ENCODE measurements around the gene GYPC. TPM values are rescaled to one million over a fixed set of nuclear protein-coding genes. Genes with fewer than 3 reads are reported as not detected.

Gene GYPC
- total RNA-seq, 4 donors from 2014 or later = 93.4 to 151 (median 108) TPM

GRCh38 chr2:126678269-126679065, 22.5 kb downstream of the GYPC start:
- H3K4me1 ChIP-seq = peaks cover 0 to 25% (median 0%) of the 10 kb centered on the region in 3 donors
- no peaks in the 10 kb centered on the region for H3K27me3 ChIP-seq
- peak overlapping the region in 2 of 4 donors; percentile 9 to 25 for H3K27ac ChIP-seq
- peaks cover 0 to 47% of the 10 kb centered on the region in 2 donors for H3K36me3 ChIP-seq
- TF ChIP-seq POLR2A (IDR thresholded peaks at IDR 0.05) (no peak), CTCF (IDR thresholded peaks at IDR 0.05) (no peak), EP300 (IDR thresholded peaks at IDR 0.05) (no peak), POLR2AphosphoS5 (IDR thresholded peaks at IDR 0.05) (no peak)
- peaks cover 0 to 7% (median 0%) of the 10 kb centered on the region in 3 donors for H3K9me3 ChIP-seq
- H3K4me3 ChIP-seq = no peak overlapping the region
- peak; percentile 46 for ATAC-seq
- WGBS, 2 donors (ENCODE audit: low coverage in 1 of 2) = 44 to 50% methylated on average over 2 to 5 of the region's 13 CpGs

- peaks cover 0 to 51% of the 10 kb centered on the region in 2 donors for H3K36me3 ChIP-seq
- H3K9me3 ChIP-seq = peaks cover 0 to 7% (median 0%) of the 10 kb centered on the region in 3 donors
- H3K27me3 ChIP-seq = no peaks in the 10 kb centered on the region
- H3K4me1 ChIP-seq = peaks cover 0 to 24% (median 0%) of the 10 kb centered on the region in 3 donors
- H3K27ac ChIP-seq = peak overlapping the region in 1 of 4 donors; percentile 25
- TF ChIP-seq EP300 (IDR thresholded peaks at IDR 0.05) = no peak
- no peak for TF ChIP-seq POLR2A (IDR thresholded peaks at IDR 0.05)
- no peak for TF ChIP-seq POLR2AphosphoS5 (IDR thresholded peaks at IDR 0.05)
- TF ChIP-seq CTCF (IDR thresholded peaks at IDR 0.05) = no peak
- WGBS, 2 donors (ENCODE audit: low coverage in 1 of 2) = 91 to 100% methylated on average over 1 to 6 of the region's 9 CpGs
- H3K4me3 ChIP-seq = no peak overlapping the region
- ATAC-seq = no peak
Measured at GRCh38 chr2:126679094-126679713, 23.2 kb downstream of the GYPC start.

- no peak overlapping the region for H3K27ac ChIP-seq
- peaks cover 0 to 22% (median 0%) of the 10 kb centered on the region in 3 donors for H3K4me1 ChIP-seq
- WGBS, 2 donors (ENCODE audit: low coverage in 1 of 2) = 80 to 85% methylated on average over 1 to 5 of the region's 6 CpGs
- TF ChIP-seq EP300 (IDR thresholded peaks at IDR 0.05) (no peak), POLR2A (IDR thresholded peaks at IDR 0.05) (no peak), POLR2AphosphoS5 (IDR thresholded peaks at IDR 0.05) (no peak), CTCF (IDR thresholded peaks at IDR 0.05) (no peak)
- no peaks in the 10 kb centered on the region for H3K27me3 ChIP-seq
- H3K4me3 ChIP-seq = no peak overlapping the region
- H3K36me3 ChIP-seq = peaks cover 0 to 61% of the 10 kb centered on the region in 2 donors
- no peaks in the 10 kb centered on the region for H3K9me3 ChIP-seq
- no peak for ATAC-seq
Measured at GRCh38 chr2:126681505-126681904, 25.5 kb downstream of the GYPC start.

GRCh38 chr2:126685629-126686028, 29.7 kb downstream of the GYPC start:
- Histone ChIP-seq H3K36me3 (peaks cover 0 to 69% of the 10 kb centered on the region in 2 donors), H3K9me3 (no peaks in the 10 kb centered on the region), H3K27me3 (no peaks in the 10 kb centered on the region), H3K27ac (no peak overlapping the region), H3K4me3 (no peak overlapping the region), H3K4me1 (peaks cover 0 to 14% (median 5%) of the 10 kb centered on the region in 3 donors)
- no peak for TF ChIP-seq POLR2A (IDR thresholded peaks at IDR 0.05)
- no peak for TF ChIP-seq CTCF (IDR thresholded peaks at IDR 0.05)
- no peak for TF ChIP-seq EP300 (IDR thresholded peaks at IDR 0.05)
- no peak for TF ChIP-seq POLR2AphosphoS5 (IDR thresholded peaks at IDR 0.05)
- 70% methylated on average over 2 of the region's 4 CpGs; no CpG with 5 or more reads in 1 of the 2 donors for WGBS, 2 donors (ENCODE audit: low coverage in 1 of 2)
- no peak for ATAC-seq
